Dedifferentiated amniotic fluid mesenchymal stem cell (primary cell): ENCODE results near the gene C2orf42.
A peak's percentile ranks its signal among the peaks of the same experiment; 100 is the strongest.
"Not testable (repeated sequence)": the region's sequence is repeated elsewhere in the genome, so short reads cannot be mapped to it uniquely, and the experiment has no call there.

ENCODE experiments used
- DNase-seq: peaks from one replicate; pipeline ENCODE4 v3.0.0-alpha.2; 2016; ENCODE audit errors: extremely low spot score

Gene C2orf42

DNA sequence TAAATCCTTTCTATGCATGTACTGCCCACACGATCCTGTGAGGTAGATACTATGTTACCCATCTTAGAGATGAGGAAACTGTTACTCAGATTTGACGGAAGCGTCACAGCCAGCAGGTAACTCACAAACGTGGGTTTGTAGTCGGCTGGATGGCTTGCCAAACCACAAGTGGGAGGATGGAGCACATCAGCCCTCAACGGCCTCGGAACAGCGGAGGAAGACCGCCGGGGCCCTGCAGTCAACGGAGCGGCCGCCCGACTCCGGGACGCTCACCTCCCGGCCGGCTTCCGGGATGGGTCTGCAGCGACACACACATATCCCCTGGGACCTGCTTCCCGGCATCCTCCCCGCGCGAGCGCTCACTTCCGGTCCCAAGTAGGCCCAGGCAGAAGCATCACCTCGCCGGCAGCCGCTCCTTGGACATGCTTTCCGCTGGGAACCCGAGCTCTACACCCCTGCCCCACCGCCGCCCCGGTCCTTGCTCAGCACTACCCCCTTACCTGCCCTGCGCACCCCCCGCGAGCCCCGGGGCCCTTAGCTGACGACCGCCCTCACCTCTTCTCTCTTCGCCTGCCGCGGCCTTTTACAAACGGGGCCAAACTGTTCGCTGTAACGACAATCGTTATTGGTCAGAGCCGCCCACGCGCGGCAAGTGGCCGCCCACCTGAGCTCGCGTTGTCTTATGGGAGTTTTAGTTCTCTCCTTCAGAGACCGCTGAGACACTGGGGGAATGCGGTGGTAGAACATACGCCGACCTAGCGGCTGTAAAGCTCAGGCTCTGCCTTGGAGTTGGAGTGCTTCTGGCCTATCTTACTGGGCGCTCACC is at the start of gene C2orf42:
Gene C2orf42, minus strand, starts transcription at position 602 of the 826 bp plus-strand sequence. CDS start 9,034 bp downstream, outside the sequence.
- peak; percentile 95 for DNase-seq

DNA sequence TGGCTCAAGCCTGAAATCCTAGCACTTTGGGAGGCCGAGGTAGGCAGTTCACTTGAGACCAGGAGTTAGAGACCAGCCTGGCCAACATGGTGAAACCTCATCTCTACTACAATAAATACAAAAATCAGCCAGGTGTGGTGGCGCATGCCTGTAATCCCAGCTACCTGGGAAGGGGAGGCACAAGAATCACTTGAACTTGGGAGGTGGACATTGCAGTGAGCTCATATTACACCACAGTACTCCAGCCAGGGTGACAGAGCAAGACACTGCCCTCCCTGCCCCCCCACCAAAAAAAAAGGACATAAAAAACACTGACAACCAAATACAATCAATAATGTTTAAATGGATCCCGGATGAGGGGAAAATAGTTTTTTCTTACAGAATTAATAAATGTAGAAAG is 49.8 kb upstream of the C2orf42 start:
- DNase-seq: no peak

DNA sequence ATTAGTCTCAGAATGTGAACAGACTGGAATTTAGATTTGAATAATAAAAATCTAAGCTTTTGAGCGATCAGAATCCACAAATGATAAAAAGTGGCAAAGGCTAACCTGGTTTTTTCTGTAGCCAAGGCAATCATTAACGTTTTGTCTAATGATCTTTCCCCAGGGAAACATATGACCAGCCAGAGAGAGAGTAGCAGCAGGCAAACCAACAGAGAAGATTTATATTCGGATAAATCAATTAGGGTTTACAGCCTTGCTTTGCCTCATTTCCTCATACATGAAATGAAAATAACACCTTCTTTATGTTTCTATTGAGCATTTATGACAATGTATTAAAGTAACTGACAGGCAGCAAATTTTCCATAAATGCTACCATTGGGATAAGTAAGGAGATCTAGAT is 43.1 kb upstream of the C2orf42 start:
- no peak for DNase-seq

DNA sequence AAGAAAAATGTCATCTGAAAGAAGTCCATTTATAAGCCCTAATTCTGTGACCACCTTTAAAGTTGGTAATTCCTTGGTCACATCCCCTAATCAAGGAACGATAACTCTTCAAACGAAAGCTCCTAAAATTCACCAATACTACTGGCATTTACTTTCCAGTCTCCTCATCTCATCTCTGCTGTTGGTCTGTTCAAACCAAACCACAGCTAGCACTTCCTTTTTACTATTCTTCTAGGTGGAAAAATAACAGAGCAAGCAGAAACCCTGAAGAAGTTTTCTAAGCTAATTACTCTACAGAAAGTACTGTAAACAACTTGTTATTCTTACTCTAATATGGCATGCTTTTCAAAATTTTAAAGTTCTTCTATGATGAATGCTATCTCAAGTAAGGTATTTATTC is 36.0 kb upstream of the C2orf42 start:
- no peak for DNase-seq

DNA sequence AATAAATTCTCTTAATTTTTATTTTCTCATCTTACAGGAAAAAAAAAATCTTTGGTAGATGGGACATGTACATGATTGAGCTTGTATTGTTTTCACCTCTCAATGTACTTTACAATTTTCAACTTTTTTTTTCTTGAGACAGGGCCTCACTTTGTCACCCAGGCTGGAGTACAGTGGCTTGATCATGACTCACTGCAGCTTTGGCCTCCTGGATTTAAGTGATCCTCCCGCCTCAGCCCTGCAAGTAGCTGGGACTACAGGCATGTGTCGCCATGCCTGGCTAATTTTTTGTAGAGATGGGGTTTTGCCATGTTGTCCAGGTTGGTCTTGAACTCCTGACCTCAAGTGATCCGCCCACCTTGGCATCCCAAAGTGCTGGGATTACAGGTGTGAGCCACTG is 32.5 kb upstream of the C2orf42 start:
- not testable (repeated sequence) for DNase-seq

DNA sequence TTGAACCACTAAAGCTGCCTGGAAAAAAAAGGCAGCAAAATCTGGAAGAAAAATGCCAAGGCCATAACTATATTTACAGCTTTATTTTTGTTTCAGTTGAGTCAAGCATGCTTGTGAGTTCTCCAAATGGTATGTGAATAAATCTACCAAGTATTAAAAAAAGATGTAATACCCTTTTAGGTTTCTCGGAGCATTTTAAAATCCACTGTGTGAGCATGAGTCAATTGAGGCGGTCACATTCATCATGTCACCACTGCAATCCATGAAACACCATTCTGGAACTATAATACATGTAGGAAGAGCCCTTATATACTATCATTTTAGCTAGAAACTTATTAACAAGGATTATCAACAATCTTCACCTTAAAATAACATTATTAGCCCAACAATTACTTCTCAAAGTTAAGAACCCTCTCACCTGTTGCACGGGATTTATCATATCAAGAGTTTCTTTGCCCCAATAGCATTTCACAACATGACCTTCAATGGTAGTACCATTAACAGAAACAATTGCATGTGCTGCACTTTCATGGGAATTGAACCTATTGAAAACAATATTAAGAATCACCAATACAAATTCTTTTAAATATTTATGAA is 24.2 kb upstream of the C2orf42 start:
- peak; percentile 81 for DNase-seq

DNA sequence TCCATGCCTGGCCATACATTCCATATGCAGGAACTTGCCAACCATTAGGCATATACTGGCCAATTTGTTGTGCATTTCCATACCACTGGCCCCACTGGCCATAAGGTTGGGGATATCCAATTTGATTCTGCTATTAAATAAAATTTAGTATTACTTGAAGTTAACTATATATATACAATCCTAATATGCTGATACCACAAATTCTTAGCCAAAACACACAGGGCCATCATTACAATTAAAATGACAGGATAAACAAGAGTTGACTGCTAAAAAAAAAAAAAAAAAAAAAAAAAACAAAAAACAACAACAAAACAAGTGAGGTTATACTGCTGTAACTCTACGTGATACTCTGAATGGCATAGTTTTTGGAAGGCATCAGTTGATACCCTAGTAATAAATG is 23.5 kb upstream of the C2orf42 start:
- no peak for DNase-seq

DNA sequence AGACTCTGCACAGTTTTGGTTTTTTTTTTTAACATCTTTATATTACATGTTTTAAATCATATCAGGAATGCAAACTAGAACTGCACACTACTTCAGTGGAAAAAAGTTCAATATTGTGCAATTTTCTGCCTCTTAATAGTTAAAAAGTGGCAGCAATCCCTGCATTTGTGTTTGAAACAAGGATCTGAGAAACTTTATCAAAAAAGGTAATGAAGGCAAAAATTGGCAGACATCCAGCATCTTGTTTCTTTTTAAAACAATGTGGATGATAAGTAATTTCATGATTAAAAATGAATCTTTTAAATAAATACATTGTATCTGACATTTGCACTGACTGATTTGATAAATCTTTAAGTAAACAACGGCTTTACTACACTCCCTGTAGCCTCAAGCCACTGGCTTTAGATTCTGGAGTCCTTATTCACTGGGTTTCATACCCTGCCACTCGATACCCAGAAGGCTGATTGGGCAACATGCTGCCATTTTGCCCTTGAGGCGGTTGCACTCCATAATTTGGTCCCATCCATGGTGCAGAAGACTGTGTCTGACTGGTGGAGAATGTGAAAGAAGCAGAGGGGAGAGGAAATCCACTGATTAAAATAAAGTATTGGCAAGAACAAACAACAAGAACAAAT is 21.6 kb upstream of the C2orf42 start:
- no peak for DNase-seq

DNA sequence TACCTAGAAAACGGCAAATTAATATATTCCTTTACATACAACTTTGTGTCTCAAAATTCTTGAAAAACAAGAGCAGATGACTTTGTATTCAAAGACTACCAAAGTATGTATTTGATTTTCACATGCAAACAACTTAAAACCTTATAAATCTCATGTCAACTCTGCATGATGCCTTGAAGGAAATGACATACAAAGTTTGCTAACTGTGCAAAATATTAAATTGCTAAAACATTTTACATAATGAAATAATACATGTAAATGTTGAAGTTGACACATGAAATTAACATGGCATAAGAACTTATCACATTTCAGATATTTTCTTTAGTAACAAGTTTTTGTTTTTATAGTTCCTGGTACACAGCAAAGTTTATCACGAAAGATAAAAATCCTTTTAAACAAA is 20.8 kb upstream of the C2orf42 start:
- no peak for DNase-seq

DNA sequence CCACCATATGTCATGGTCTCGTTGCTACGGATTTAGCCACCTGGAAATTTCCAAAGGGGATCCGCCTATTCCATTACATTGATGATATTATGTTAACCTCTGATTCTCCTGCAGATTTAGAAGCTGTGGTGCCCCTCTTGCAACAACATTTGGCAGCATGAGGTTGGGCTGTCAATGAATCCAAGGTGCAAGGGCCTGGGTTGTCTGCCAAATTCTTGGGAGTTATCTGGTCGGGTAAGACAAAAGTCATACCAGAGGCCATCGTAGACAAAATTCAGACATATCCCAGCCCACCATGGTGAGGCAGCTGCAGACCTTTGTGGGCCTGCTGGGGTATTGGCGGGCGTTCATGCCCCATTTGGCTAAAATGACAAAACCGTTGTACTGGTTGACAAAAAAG is 13.6 kb upstream of the C2orf42 start:
- DNase-seq: no peak

DNA sequence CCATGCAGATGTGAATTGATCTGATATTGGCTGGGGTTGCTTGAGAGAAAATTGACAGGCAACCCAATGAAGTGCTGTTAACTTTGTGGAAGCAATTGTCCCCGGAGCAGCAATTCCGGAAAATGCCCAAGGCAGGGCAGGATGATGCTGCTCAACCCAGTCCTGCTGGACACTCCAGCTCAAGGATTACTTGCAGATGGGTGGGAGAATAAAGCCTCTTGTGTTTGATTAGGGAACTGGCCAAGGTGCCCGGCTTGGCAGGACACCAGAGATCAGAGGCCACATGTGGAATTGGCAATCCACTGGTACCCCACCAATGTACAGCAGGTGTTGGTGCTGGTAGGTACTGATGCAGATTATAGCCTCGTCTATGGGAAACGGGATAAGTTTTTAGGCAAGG is 12.3 kb upstream of the C2orf42 start:
- DNase-seq: no peak

DNA sequence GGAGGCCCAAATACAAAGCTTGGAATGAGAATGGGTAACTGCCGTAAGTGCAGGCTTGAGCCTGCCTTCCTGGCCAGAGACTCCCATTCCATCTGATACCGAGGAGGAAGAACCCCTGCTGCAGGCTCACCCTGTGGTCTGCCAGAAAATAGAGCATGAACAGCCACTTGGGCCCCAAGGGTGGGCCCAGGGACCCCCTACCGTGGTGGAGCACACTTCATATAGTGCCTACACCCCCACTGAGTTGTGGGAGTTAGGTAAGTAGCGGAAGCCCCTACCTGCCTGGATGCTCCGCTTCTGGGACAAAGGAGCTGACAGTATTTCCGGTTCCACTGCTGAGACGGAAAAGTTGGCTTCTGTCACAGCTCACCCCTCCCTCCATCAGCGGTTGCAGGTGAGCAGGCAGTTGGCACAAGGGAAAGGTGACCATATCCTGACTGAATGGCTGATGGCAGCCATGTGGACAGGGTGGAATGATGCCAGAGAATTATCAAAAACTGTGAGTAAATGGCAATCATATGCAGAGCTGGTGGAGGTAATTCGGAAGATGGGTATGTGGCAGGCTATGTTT is 11.5 kb upstream of the C2orf42 start:
- no peak for DNase-seq

DNA sequence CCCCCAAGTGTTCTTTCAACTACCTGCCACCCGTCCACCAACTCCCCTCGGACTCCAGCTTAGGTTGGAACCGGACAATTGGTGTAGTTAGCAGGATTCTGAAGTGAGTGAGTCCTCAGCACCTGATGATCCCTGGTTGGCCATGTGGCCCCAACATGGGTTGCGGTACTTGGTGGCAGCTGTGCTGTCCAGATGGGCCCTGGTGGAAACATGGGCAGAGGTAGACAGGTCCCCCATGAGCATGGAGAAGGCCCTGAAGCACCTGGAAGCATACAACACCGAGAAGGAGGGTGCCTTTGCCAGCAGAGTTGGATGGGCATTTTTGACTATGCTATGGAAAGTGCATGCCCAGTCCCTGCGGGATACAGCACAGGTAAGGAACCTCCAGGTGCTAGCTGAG is 11.0 kb upstream of the C2orf42 start:
- DNase-seq: no peak

DNA sequence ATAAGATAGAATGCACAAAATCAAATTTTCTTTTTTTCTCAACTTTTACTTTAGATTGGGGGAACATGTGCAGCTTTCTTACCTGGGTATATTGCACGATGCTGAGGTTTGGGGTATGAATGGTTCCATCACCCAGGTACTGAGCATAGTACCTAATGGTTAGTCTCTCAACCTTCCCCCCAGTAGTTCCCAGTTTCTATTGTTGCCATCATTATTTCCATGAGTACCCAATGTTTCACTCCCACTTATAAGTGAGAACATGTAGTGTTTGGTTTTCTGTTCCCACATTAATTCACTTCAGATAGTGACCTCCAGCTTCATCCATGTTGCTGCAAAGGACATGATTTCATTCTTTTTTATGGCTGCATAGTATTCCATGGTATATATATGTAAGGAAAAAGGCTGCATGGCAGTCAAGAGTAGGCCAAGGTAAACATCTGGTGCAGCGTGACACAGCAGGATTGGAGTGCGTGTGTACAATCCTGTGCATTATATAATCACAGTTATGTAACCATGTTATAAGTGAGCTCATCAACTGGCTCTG is 10.5 kb upstream of the C2orf42 start:
- no peak for DNase-seq

DNA sequence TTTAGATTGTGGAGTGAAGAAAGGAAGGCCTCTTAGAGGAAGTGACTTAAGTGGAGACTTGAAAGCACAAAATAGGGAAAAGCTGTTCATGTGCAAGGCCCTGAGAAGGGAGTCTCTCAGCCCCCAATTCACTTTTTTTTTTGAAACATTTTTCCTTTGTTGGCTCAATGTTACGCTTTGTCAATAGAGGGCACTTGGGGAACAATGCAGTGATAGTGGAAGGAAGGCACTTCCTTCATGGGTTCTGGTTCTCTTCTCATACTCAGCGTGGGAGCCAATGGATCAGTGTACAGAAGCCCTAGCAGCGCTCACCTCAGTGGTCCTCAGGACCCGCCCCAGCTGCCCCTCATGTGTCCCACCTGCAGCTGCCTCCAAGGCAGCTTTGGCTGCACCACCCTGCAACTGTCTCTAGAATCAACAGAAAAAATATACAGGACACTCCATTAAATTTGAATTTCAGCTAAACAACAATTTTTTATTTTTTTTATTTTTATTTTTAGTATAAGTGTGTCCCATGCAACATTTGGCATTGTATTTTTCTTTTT is 8.6 kb upstream of the C2orf42 start:
- no peak for DNase-seq

DNA sequence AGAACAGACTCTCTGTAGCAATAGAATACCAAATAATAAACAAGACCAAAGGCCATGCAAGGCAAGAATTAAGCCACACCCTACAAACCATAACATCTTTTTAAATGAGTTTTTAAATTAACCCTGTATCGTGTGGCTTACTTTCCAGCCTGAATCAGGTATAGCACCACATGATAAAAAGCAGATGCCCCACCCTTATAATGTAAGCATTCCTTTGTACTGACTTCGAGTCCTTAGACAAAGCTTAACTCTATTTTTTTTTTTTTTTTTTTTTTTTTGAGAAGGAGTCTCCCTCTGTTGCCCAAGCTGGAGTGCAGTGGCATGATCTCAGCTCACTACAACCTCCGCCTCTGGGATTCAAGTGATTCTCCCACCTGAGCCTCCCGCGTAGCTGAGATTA is 1.7 kb upstream of the C2orf42 start:
- no peak for DNase-seq

DNA sequence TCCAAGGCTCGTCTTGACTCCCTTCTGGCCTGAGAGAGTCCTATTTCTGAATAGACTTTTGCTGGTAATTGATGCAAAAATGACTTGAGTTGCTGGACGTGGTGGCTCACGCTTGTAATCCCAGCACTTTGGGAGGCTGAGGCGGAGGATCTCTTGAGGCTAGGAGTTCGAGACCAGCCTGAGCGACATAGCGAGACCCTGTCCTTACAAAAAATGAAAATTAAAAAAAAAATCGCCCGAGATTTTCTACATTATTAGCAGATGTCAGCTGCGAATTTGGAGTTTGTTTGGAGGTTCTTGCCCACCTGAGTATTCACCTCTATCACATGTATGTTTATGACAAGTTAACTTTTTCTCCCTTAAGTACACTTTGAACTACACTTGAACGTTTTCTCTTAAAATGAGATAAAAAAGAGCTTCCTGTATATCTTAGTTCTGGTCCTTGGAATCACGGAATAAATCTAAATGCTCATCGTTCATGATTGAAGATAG is 471 bp upstream of the C2orf42 start:
- DNase-seq: no peak

DNA sequence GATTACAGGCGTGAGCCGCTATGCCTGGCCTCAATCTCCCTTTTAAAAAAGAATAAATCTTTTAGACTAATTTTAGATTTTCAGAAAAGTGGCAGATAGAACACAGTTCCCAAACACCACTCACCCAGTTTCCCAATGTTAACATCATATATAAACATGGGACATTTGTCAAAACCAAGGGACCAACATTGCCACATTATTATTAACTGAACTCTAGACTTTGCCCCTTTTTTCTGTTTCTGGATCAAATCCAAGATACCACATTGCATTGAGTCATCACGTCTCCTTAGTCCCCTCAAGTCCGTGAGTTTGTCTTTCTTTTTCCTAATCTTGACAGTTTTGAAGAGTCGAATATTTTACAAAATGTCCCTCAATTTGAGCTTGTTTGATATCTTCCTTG is 2.4 kb downstream of the C2orf42 start:
- DNase-seq: no peak

DNA sequence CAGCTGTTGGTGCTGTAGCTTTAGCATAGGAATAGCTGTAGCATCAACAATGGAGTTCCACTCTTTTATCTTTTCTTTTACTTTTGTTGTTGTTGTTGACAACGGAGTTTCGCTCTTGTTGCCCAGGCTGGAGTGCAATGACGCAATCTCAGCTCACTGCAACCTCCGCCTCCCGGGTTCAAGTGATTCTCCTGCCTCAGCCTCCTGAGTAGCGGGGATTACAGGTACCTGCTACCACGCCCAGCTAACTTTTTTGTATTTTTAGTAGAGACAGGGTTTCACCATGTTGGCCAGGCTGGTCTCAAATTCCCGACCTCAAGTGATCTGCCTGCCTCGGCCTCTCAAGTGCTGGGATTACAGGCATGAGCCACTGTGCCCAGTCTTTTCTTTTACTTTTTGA is 3.6 kb downstream of the C2orf42 start:
- DNase-seq: not testable (repeated sequence)

DNA sequence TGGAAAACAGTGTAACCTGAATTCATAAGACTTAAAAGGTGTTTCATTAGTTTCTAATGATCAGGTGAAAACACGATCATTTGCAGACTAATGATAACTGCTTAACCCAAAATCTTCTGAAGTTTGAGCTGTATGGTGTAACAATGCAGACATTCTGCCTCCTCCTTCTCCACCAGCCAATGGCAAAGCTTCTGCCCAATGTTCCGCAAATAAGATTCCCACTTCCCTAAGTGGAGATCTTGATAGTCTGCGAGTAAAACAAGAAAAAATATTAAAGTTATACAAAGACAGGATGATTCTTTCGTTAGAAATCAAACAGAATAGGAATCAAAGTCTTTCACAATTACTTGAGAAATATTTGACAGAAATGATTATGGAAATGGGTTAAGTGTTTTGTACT is 8.1 kb downstream of the C2orf42 start:
- no peak for DNase-seq

DNA sequence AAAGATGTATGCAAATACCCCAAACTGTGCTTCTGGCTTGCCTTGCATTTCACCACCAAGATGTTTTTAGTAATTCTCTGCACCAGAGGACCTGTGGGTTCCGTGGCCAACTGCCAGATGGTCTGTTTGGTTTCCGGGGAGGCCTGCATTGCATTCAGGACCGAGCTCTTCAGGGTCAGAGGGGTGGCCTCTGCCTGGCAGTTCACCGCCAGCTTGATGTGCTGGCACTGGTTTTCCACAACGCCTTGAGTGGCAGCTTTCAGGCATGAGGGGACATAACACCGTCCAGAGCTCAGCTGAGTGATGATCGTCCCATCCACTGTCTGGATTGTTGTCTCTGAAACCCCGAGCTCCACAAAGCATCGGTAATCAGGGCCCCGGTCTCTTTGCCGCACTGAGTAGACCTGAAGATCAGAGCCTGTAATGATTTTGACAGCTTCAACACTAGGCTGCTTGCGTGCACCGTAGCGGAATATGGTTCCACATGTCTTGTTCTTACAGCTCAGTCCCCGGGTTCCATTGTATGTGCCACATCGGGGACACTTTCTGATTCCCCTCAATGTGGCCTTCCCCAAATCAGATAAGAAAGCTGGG is 9.4 kb downstream of the C2orf42 start:
- DNase-seq: no peak

DNA sequence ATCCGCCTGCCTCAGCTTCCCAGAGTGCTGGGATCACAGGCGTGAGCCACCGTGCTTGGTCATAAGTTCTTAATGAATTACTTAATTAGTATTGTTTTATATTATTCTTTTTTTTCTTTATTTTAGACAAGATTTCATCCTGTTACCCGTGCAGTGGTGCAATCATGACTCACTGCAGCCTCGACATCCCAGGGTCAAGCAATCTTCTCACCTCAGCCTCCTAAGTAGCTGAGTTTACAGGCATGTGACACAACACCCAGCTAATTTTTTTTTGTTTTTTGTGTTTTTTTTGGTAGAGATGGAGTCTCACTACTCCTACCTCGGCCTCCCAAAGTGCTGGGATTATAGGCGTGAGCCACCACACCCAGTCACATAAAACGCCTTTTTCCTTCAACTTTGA is 17.3 kb downstream of the C2orf42 start:
- DNase-seq: no peak
